Hematopoietic multipotent progenitor cell (in vitro differentiated cells): ENCODE measurements around the gene TAP1. TPM values are rescaled to one million over a fixed set of nuclear protein-coding genes. Genes with fewer than 3 reads are reported as not detected.

Experiments
- DNase-seq, 3 donors: peaks; one replicate each; pipeline ENCODE4 v3.0.0-alpha.2; 2011 to 2015; ENCODE audit warnings: low read depth in 2 of 3, low spot score in 2 of 3
- total RNA-seq: library from RNA; depleted of rRNA; stranded (reverse); fragments of >200 nt; gene quantifications from one replicate; pipeline ENCODE4 v1.2.3, GENCODE V29; 2012

TAP1 gene
- total RNA-seq, 1 donor = 88.1 TPM

DNA sequence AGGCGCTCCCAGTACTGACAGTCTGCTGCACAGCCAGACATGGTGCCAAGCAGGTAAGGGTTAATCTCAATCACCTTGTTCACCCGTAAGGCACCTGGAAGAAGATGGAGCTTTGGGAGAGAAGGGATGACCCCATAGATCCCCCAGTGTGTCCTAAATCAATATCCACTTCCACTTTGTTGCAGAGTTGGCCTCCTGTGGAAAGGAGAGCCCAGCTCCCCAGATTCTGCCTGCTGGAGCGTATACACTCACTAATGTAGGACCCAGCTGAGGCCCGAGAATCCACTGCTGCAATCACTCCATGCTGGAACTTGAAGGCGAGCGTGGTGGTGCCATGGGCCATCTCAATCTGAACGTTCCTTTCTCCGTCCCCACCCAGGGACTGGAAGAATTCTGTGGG is 10.8 kb downstream of the TAP1 start:
- DNase-seq = no peak

DNA sequence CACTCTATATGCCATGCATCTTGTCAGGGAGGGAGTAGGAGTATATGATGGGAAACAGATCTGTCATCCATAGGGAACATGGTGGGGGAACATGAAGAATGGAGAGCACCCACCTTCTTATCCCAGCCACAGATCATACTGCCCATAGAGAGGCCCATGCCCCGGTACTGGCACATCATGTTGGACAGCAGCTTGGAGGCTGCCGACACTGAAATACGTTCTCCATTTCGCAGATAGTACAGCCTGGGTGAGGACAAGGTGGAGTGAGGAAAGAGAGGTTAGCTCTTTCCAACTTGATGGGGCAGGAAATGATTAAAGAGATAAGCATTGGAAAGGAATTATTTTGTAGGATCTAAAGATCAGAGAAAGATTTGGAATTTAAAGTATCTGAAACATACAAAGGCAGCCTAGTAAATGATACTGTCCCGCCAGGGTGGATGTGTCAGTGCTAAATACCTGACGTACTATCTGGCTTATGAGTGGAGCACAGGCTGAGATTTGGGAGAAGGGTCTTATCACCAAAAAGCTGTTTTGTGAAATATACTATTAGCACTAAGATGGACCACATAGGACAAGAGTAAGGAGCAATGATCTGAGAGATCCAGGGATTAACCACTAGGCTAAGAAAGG is 11.4 kb downstream of the TAP1 start:
- no peak for DNase-seq

DNA sequence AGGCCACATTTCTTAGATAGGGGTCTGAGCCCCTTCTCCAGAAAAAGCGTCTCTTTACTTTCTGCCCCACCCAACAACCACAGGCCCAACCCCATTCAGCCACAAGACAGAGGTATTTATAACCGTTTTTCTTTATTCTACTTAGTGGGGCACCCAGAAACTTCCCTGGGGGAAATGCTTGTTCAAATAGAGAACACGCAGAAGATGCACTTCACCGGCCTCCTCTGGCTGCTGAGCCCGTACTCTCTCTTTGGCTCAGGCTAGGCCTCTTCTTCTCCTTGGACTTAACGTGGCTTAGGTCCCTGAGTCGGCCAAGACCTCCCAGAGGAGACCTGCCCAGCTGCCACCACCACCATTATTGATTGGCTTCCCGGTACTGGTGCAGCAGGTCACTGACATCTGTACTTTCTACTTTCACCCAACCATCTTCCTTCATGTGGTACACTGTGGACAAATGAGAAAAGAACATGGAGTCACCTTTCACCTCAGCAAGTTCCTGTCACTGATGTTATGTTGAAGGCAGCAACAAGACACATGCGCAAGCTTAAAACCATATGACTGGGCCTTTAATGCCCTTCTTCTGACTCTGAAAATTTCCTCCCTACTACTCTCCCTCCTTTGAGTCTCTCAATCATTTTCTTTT is 12.8 kb downstream of the TAP1 start:
- DNase-seq = no peak

DNA sequence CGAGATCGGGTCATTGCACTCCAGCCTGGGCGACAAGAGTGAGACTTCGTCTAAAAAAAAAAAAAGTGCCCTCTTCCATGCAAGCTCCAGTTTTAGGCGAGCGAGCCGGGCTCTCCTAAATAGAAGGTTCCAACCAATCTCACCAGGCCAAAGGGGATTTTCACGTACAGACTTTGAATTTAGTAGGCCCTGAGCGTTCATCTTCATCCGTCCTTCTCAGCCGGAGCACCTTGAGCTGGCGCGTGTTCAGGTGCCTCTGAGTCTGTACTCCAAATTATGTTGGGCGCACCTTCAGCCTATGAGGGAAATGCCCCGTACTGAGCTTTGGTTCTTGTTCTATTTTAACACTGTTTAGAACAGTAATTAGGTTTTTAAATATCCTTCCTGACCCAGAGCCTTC is 14.1 kb downstream of the TAP1 start:
- no peak for DNase-seq

DNA sequence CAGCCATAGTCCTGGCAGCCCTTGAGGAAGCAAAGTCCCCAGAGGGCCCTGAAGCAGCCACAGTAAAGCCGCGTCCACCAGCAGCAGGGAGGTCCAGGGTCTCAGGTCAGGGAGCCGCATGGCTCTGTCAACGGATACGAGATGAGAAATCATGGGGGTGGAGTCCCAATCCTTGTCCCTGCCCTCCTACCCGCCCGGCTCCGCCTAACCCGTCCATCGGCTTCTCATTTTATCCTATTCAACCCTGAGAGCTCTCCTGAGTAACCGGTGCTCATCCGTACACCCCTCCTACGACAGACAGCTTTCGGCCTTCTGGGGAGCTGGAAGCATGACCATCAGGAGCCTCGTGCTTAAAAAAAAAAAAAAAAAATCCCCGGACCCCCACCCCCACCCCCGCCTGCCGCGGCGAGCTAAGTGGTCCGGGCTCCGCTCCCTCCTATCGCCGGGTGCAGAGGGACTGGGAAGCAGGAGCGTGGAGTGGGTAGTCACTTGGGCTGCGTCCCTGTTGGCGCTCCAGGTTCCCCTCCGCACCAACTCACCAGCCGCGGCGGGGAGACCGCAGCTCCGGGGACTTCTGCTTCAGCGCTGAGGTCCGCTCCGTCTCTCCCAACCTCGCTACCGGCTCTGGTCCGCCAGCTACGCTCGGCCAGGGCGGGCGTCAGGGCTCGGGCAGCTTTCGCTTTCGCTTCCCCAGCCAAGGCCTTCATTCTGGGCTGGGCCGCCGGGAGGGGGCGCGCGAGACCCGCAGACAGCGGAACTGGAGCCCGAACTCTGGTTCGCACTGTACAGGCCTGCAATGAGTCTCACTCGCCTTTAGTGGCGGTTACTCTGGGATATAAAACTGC is 15.2 kb downstream of the TAP1 start, which contains the start of gene TAP2:
TSS of gene TAP2 (minus strand) at position 626 of the 845 bp plus-strand sequence. CDS start at position 120, 506 bp downstream.
- DNase-seq = peak; percentile 94 to 97 (median 96)

DNA sequence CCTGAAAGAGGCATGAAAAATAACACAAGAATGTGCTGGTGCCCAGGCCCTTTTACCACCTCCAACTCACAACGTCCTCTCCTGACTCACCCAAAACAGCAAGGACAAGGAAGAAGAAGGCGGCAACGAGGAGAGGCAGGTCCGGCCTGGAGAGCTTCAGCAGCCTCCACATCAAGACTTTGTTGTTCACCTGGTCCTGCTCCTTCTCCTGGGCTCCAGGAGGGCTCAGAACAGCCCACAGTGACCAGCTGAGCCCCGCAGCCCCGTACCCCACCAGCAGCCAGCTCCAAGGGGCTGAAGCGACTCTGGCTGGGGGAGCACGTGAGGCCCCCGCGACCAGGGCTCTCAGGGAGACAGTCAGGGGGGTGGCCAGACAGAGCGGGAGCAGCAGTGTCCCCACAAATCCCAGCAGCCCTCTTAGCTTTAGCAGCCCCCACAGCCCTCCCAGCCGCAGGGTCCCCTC is 15.8 kb downstream of the TAP1 start:
- DNase-seq = no peak

DNA sequence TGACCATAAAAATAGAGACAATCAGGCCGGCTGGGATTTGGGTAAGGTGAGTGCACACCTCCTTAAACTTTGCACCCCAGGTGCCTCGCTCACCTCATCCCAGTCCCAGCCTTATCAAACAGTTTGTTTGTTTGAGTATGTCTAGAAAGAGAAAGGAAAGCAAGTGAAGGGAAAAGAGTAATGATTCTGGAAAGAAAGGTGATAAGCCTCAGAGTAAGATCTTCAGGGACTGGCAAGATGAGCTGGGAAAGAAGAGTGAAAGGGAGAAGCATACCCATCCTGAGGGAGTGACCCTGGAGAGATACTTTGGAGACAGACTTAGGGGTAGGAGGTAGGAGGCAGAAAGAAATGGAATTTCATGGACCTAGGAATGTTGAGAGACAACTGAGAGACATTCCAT is 16.6 kb downstream of the TAP1 start:
- no peak for DNase-seq

DNA sequence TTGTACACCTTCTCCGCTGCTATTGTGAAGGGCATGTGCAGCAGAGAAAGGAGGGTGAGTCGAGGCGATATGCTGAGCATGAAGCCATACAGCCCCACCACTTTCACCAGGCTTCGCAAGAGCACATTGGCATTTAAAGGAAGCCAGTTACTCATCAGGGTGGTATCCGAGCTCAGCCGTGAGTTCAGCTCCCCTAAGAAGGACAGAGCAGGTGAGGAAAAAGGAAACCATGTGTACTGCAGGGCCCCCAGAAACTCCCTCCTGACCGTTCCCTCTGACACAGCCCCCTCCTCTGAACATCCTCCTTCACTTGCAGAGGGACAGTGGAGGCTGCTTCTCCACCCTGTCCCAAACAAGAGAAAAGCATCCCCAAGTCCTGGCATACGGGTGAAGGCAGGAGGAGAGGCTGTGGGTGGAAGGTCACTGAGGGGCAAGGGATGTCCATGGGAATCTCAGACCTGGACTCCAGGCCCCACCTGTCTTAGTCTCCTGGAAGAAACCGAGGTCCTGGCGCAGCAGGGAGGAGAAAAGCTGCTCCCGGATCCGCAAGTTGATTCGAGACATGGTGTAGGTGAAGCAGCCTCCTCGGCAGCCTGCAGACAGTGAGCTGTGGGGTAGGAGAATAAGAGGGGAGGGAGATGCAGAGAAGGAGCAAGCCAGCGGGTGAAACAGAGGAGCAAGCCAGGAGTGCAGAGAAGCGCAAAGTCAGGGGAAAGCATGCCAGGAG is 18.2 kb downstream of the TAP1 start:
- no peak for DNase-seq

DNA sequence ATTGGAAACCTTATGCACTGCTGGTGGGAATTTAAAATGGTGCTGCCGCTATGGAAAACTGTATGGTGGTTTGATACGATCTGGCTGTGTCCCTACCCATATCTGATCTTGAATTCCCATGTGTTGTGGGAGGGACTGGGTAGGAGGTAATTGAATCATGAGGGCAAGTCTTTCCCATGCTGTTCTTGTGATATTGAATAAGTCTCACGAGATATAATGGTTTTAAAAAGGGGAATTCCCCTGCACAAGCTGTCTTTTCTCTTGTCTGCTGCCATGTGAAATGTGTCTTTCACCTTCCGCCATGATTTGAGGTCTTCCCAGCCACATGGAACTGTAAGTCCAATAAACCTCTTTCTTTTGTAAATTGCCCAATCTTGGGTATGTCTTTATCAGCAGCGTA is 19.8 kb downstream of the TAP1 start:
- DNase-seq = no peak

DNA sequence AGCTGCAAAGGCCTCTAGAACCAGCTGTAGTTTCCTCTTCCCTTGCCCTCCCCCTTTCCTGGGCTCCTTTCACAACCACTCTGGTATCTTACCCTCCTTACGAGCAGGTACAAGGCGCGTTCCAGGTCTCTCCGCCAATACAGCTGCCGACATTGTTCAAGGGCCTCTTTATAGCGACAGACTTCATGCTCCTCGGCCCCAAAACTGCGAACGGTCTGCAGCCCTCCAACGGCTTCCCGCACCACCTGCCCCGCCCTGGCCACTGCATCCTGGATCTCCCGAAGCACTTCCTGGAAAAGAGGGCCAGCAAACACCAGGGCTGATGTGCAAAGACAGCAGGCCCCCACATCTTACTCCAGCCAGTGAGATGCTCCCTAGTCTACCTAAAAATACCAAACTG is 21.0 kb downstream of the TAP1 start:
- DNase-seq = no peak

DNA sequence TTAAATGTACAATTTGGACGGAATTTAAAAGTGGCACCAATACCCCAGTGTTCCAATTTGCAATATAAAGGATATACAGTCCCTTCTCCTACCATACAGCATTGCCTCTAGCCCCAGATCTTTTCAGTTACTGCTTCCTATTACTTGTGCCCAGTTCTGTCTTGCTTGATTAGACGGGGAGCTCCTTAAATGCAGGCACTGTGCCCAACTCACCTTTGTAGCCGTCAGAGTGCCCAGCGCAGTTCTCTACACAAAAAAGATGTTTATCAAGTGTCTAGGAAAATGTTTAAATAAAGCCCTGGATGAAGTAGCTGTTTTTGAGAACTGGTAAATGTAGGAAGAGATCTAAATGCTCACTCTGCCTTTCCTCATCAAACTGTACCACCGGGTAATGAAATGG is 22.6 kb downstream of the TAP1 start:
- no peak for DNase-seq

DNA sequence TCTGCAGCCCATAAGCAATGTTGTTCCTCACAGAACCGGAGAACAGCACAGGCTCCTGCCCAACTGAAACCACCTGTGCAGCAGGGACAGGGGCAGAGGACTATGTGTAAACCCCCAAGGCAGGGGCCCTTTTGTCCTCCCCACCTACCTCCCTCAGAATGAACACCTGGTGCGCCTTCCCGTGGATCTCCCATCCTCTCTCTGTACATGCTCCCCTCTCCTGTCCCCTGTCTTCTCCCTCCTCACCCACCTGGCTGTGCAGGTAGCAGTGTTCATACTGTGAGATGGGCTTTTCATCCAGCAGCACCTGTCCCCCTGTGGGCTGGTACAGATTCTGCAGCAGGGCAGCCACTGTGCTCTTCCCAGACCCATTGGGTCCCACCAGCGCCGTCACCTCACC is 23.5 kb downstream of the TAP1 start:
- DNase-seq = no peak

DNA sequence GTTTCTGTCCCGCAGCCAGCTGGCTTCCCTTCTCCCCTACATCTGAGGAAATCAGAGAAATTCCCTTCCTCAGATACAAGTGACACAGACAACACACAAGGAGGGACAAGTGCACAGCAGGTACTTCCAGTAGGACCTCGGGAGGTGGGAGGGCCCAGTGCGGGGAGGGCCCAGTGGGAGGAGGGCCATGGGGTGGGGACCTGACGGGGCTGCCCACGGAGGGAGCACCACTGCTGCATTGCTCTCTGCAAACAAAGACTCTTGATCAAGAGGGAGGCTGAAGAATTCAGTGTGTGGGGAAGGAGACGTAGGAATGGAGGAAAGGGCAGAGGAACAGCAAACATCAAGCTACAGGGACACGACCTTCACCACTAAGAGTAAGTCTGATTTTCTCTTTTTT is 24.0 kb downstream of the TAP1 start:
- DNase-seq = no peak

DNA sequence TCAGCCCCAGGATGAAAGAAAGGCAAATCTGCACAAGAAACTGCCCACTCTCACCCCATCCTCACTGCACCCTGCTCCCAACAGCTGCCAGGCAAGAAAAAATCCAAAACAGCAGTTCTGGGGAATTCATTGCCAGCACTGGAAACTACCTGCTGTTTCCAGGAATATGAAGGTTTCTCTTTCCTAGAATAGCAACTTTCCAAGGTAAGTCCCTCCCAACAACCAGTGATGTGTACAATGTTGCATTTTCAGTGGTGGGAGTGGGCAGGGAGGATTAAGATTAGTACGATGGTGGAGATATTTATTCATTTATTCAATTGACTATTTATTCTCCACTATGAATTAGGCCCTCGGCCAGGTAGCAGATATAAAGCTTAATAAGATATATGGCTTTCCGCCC is 26.5 kb downstream of the TAP1 start:
- no peak for DNase-seq

DNA sequence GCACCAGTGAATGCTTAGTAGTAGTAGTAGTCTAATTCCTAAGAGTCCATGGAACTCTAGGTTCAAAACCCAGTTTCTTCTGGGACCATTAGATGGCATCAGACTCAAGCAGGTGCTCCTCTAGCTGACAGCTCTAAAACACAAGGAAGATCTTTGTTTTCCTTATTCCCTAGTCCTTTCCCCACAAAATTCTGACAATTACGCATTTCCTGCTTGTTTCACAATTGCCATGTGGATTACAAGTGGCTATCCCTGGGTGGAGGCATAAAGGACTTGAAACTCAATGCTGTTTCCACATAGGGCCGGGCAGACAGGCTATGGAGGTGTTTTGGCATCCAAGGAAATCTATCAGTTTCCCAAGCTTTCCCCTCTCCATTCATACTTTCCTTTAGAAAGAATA is 27.5 kb downstream of the TAP1 start:
- peak in 1 of 3 donors; percentile 15 for DNase-seq

DNA sequence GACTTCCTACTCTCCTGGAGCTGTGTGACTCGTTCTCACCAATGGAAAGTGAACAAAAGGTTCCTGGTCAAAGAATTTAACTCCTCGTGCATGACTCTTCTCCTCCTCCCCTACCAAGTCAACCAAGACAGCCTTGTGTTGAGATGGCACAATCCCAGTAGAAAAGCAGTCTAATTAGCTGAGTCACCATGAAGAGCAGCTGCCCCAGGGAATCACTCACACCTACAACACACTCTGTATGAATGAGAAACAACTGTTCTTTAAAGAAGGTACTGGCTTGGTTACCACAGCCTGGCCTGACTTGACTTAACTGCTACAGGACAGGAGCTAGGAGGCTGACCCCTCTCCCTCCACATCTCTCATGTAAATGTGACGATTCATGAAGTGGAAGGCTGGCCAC is 33.8 kb downstream of the TAP1 start:
- no peak for DNase-seq

DNA sequence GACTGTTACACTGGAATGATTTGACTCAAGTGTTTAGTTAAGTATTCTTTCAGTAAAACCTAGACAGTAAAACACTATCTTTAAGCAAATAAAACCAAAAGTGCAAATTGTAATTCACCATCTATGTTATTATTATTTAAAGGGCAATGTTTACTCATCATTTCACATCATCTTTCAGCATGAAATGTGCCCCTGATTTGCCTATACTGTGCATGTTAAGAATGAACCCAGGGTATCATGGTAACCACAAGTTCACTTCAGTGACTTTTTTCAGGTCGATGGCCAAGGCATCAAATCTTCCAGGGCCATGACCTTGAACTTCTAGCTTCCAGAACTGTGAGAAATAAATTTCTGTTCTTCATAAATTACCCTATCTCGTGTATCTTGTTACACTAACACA is 34.6 kb downstream of the TAP1 start:
- no peak for DNase-seq

DNA sequence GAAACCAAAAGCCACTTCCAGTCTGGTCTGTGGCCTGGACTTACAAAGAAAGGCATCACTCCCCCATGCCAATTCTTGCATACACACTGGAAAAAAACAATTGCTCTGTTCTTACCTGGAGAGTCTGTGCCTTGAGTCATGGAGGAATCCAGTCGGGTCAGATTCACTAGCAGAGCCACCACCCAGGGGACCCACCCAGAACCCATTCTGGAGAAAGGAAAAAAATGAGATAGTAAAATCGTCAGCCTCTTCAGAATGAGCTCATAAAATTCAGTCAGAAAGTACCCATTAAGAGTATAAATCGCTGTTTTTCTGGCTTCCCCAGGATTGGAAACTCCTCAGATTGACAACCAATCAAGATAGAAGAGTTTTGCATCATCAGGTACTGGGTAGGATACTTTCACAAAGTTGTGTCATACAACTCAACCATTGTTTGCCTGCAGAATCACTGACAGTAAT is 36.7 kb downstream of the TAP1 start, which contains the start of gene HLA-DOB:
TSS of gene HLA-DOB (minus strand) at position 257 of the 459 bp plus-strand sequence. CDS start at position 206, 51 bp downstream.
- peak in 1 of 3 donors; percentile 64 for DNase-seq

DNA sequence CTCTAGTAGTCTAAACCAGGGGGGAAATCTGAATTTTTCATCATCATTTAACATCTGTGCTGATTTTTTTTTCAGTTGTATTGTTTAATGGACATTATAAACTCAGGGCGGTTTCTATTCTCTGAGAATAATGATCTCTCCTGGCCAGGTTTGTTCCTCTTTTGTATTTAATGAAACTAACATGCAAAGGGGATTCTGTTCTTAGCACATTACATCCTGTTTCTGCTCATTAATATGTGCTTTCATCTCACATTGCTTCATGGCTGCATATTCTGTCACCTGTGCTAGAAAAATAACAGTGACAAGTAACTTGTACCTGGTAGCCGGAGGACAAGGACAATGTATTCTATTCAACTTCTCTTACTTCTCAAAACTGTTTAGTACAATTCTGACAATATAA is 37.5 kb downstream of the TAP1 start:
- DNase-seq = peak in 1 of 3 donors; percentile 63

DNA sequence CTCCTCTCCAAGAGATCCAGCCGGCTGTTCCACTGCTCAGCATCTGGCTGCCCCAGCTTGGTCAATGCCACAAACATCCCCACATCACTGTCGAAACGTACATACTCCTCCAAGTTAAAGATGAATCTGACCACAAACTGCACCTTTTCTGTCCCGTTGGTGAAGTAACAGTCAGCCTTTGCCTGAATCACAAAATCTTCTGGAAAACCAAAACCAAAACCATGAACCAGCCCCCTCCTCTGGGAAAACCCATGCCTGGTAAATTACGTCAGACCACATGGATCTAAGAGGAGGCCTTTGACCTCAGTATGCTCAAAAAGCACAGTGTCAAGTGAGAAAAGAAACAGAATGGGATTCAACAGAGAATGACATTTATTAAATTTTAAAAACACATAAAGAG is 38.4 kb downstream of the TAP1 start:
- no peak for DNase-seq

DNA sequence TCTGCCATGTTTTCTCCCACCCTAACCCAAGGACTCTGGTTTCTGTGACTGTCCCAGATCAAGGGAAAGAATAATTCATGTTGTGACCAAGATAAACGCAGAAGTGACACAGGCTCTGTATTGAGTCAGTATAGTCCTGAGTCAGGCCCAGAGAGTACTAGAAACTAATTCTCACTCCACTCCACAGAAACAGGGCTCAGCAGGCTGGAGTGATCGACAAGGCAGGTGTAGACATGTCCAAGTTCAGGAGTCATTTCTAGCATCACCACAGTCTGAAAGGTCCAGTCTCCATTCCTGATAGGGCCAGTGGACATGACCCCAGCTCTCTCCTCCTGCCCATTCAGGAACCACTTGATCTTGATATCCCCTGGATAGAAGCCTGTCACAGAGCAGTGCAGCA is 39.4 kb downstream of the TAP1 start:
- no peak for DNase-seq
